Activated CD4-positive, alpha-beta T cell treated with anti-CD3 and anti-CD28 coated beads, Interleukin-2, Interleukin-4, amounts not matched to agents 100 ng/mL and 50 ng/mL, durations not matched to agents 16 hours and 8 hours (primary cell): ENCODE measurements around the gene ATOX1.
"Not testable (repeated sequence)": the region's sequence is repeated elsewhere in the genome, so short reads cannot be mapped to it uniquely, and the experiment has no call there.

Experiments
- DNase-seq: peaks from one replicate; pipeline ENCODE4 v3.0.0-alpha.2; 2020; ENCODE audit warnings: low spot score

Gene ATOX1, protein sequence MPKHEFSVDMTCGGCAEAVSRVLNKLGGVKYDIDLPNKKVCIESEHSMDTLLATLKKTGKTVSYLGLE

DNA sequence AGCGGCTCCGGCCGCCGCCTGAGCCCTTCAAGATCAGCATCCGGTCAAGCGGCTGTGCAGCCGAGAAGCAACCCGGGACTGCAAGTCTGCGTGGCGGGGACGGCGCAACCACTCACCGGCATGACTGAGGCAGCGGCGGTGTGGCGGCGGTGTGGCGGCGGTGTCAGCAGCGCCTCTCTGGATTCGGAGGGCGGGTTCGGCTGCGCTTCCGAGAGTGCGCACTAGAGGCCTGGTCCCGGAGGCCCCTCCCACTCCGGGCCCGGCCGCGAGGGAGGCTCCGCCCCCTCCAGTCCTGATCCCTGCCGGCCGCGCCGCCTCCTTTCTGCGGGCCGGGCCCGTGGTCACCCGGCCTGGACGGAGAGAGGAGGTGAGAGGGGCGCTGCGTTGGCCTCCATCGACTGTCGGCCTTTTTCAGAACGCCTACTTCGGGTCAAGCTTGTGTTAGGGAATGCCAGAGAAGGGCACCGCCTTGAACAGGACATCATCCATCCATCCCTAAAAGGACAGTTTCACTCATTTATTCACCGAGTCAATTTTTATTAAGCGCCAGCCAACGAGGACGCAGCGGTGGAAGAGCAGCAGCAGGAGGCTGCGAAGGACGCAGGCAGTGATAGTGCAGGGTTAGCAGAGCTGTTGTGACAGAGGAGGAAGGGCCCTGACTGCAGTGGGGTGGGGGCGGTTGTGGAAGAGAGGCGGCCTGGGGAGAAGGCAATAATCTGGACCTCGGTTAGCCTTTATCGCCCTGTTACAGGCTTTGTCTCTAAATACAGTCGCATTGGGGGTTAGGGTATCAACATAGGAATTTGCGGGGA is at the start of gene ATOX1:
Gene ATOX1 (minus strand): TSS at position 202 of the 812 bp plus-strand sequence. CDS start 80 bp downstream, at position 122.
- peak; percentile 93 for DNase-seq

DNA sequence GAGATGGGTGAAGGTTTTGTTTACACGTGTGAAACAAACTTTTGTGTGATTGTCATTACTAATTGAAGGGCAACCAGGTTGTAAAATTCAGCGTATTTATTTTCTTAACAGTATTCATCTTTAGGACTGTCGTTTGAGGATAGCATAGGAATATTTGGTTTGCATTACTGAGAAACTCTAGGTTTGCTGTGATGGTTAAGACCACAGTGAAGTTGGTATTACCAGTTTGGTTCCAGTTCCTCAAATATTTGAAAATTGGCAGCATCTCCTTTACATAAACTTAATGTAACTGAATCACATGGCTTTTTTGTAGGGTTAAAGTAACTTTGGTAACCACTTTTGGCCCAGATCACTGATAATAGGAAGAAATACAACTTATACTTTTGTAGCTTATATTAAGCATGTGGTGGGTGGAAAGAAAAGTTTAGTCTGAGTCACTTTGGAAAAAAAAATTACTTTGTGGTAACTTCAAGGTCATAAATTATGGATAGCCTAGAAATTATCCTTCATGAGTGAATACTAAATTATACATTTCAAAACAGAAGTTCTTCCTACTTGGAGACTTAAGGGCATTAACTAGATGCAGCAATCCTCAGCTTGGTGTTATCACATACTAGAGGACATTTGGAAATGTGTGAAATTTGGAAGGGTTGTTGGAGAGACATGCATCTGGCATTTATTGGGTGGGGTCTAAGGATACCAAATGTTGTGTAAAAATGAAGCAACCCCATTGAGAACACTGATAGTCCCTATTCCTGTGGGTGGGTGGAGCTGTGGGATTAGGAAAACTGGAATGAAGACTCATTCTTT is 47.2 kb upstream of the ATOX1 start:
- no peak for DNase-seq

DNA sequence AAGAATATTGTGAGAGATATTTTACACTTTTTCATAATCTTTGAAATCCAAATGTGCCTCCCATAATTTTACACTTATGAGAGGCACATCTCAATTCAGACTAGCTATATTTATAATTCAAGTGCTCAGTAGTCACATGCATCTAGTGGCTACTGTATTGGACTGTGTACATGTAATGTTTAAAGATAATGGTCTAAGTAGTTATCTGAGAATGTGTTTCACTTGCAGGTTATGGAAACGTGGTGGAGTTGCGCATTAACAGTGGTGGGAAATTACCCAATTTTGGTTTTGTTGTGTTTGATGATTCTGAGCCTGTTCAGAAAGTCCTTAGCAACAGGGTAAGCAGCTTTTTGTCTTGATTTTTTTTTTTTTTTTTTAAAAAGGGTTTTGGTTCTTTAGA is 42.1 kb upstream of the ATOX1 start:
- no peak for DNase-seq

DNA sequence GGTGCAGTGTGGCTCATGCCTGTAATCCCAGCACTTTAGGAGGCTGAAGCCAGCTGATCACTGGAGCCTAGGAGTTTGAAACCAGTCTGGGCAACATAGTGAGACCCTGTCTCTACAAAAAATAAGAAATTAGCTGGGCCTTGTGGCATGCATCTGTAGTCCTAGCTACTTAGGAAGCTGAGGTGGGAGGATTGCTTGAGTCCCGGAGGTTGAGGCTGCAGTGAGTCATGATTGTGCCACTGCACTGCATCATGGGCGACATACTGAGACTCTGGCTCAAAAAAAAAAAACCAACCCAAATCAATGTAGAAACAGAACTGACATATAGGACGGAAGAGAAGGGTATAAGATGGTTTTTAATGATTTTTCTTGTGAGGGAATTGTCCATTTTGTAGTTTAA is 41.0 kb upstream of the ATOX1 start:
- no peak for DNase-seq

DNA sequence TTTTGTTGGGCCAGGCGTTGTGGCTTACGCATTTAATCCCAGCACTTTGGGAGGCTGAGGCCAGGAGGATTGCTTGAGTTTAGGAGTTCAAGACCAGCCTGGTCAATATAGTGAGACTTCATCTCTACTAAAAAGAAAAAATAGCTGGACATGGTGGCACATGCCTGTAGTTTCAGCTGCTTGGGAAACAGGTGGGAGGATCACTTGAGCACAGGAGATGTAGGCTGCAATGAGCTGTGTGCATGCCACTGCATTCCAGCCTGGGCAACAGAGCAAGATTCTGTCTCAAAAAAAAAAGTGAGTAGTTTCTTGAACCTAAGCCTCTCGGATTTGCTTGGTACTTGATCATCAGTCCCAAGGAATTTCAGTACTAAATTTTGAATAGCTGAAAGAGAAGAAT is 40.2 kb upstream of the ATOX1 start:
- DNase-seq, result no peak

DNA sequence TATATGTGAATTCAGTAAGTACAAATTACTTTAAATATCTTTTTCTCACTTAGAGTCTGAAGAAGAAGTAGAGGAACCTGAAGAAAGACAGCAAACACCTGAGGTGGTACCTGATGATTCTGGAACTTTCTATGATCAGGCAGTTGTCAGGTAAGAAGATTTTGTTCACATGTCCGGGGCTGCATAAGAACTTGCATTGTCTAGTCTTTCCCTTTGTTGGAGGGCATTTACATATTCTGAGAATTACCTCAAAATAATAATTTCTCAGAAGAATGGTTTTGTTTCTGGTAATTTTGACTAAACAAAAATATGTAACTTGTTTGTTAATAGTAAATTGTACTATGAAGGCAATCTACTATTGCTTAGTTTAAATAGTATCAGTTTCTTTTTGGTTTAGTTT is 37.0 kb upstream of the ATOX1 start:
- no peak for DNase-seq

DNA sequence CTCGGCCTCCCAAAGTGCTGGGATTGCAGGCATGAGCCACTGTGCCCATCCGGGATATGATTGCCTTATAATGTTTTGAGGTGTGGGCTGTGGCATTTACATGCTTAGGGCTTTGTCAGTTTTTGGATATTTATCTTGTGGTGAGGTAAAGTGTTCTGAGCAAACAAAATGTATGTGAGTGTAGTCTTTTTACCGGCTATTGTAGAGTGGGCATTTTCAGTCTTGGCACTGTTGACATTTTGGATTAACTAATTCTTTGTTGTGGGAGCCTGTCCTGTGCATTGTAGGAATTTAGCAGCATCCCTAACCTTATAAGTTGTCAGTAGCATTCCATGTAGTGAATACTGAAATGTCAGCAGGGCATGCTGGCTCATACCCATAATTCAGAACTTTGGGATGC is 34.9 kb upstream of the ATOX1 start:
- no peak for DNase-seq

DNA sequence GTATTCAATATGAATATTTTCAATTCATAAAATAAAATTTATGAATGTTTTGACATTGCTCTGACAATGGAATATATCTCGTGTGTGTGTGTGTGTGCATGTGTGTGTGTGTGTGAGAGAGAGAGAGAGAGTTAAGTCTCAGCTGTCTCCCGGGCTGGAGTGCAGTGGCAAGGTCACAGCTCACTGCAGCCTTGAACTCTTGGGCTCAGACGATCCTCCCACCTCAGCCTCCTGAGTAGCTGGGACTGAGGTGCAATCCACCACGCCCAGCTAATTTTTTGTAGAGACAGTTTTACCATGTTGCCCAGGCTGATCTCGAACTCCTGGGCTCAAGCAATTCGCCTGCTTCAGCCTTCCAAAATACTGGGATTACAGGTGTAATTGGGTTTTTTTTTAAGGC is 29.4 kb upstream of the ATOX1 start:
- DNase-seq, result no peak

DNA sequence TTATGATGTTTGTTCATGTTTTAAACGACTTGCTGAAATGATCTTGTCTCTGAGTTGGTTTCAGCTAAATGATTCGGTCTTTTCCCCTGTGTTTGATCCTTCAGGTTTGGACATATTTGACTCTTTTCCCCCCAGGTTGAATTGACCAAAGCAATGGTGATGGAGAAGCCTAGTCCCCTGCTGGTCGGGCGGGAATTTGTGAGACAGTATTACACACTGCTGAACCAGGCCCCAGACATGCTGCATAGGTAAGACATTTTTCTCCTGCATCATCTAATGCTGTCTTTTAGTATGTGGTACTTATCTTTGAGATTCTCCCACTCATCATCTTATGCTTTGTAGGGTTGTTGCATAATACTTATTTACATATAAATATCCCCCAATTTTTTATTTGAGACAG is 28.0 kb upstream of the ATOX1 start:
- DNase-seq, result no peak

DNA sequence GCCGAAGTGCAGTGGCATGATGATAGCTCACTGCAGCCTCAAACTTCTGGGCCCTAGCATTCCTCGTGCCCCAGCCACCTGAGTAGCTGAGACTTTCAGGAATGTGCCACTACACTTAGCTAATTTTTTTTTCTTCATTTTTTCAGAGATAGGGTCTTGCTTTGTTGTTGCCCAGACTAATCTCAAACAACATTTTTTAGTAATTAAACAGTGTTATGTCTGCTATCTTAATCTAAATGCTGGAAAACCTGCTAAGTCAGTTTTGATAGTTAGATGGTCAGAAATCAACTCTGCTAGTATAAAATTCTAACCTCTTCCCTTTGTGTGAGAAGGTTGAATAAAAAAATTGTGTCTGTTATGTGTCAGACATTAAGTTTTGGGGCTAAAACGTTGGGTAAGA is 25.7 kb upstream of the ATOX1 start:
- DNase-seq, result no peak

DNA sequence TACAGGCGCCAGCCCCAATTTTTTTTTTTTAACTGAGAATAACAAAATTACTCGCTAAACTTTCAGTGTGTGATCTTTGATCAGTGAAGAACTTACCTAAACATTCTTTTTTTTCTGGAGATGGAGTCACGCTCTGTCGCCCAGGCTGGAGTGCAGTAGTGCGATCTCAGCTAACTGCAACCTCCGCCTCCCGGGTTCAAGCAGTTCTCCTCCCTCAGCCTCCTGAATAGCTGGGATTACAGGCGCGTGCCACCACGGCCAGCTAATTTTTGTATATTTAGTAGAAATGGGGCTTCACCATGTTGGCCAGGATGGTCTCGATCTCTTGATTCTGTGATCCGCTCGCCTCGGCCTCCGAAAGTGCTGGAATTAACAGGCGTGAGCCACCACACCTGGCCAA is 25.2 kb upstream of the ATOX1 start:
- not testable (repeated sequence) for DNase-seq

DNA sequence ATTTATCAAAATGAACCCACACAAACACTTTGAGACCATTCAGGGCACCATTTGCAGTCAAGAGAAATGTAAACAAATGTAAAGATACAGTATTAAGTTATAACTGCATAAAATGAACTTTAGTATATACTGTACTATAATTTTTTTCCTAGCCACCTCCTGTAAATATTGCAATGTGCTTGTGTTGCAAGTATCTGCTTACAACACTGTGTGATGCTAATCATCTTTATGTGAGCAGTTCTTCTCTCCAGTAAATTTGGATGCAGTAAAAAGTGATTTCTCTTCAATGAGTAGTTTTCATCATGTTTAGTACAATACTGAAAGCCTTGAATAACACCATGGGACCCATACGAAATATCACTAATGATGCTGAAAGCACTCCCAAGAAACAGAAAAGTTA is 22.8 kb upstream of the ATOX1 start:
- no peak for DNase-seq

DNA sequence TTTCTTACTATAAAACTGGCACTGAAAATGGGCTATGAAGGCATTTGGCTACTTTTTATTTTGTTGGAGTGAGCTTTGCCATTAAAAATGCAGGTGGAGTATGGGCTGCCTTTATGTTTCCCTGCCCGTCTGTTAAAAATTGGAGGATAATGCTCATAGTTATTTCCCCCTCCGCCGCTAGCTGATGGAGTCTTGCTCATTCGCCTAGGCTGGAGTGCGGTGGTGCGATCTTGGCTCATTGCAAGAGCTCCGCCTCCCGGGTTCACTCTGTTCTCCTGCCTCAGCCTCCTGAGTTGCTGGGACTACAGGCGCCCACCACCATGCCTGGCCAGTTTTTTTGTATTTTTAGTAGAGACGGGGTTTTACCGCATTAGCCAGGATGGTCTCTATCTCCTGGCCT is 21.9 kb upstream of the ATOX1 start:
- DNase-seq, result no peak

DNA sequence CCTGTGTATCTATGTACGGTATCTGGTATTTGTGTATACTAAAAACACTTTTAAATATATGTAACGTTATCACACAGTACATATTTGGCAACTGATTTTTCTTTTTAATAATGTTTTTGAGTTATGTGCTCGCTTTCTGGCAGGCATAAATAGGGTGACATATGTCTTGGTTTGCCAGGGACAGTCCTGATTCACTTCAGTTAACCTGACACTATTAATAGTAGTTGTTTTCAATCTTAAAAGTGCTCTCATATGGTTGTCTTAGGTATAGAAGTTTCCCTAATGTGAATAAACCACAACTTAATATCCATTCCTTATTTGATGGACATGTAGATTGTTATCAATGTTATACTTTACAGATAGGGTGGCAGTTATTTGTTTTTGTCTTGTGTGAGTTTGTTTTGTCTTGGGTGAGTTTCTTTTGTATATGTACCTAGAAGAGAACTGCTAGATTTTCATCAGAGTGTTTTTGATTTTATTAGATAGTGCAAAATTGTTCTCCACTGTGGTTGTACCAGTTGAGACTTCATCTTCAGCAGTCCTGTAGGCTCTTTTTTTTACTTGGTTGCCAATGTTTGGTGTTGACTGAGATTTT is 21.2 kb upstream of the ATOX1 start:
- no peak for DNase-seq

DNA sequence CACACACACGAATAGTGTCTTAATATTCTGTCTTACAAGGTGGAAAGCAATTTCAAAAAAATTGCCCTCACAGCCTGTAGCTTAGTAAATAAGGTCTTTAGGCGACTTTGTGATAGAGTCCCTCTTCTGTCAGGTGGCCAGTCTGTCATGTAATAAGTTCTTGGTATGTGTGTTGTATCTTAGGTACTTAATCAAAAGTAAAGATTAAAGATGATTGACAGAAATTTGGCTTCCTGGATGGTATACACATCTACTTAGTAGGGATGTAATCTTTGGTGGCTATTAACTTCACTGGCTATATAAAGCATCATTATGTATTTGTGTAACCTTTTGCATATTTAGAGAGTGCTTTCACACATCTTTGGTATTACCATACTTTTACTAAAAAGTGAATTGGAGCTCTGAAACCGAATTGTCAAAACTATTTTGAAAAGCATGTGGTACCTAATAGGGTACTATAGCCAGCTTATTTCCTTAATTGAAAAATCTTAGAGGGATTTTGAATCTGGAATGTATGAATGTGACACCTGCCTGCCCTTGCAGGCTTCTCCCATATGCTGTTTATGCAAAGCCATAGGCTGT is 16.7 kb upstream of the ATOX1 start:
- DNase-seq, result no peak

DNA sequence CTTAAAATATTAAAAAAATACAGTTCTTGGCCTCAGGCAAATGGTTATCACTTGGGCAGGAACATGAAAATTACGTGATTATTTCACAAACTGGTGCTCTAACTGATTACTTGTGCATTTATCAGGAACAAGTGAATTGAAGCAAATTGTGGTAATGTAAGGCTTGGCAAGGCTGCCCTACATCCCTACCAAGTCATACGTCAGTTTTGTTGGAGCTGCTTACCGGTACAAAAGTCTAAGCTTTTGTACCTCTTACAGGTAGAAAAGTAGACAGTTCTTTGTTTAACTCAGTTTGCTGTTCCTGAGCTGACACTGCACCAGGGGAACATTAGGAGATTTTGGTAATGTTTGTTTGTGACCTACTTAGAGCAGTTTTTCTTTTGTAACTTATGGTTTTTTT is 15.5 kb upstream of the ATOX1 start:
- no peak for DNase-seq

DNA sequence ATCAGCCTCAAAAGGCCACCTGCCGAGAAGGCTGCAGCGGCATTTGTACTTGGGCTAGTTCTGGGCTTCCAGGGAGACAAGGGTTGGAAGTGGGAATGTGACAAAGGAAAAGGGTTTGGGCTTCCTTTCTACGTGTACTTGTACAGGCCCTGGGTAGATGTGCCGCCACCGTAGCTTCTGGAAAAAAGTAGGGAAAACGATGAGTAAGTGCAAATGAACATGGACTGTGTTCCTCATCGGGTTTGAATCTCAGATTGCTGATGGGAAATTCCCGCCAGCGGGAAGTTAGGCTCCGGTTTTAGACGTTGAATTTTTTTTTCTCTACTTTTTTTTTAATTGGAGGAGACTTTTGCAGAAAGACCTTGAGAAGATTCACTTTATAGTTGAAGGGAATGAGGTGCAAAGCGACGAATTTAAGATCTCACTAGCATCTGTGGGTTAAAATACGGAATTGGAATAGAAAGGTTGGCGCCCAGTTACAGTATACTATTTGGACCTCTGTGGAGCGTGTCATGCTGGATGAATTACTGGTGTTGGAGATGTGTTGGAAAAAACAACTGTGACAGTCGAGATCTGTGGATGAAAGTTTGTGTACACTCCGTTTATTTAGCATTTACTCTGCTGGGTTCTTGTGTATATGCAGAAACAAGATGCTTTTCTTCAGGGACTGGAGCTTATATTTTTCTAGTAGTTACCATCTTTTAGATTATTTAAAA is 14.6 kb upstream of the ATOX1 start:
- no peak for DNase-seq

DNA sequence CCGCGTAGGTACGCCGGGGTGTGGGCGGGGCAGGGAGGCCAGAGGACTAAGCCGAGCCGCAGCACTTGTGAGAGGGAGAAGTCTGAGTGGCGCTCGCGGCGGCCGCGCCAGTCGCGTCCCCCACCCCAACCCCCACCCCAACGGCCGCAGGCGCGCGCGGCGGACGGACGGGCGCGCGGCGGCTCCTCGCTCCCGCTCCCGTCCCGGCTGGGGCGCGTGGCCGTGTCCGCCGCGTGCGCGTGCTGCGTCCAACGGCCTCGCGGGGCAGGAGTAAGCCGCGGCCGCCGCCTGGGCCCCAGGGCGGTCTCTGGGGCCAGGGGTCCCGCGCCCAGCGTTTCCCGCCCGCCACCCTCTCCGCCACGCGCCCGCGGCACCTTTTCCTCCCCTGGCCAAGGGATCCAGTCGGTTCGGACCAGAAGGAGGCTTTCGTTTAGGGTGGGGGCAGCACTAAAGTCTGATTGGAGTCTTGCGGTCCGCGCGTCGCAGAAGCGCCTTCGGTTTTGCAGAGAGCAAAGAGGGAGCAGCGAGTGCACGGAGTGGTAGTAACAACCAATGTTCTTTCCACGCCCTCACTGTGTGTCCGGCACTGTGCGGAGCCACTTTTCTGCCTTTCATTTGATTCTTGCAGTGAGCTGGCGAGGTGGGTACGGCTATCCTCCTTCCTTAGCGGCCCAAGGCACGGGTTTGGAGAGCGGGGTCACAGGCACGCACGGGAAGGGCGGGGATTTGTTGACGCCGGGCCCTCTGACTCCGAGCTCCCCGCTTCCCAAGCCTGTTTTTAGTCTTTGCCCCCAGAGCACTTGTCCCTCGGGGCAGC is 13.8 kb upstream of the ATOX1 start:
- DNase-seq, result peak; percentile 35

DNA sequence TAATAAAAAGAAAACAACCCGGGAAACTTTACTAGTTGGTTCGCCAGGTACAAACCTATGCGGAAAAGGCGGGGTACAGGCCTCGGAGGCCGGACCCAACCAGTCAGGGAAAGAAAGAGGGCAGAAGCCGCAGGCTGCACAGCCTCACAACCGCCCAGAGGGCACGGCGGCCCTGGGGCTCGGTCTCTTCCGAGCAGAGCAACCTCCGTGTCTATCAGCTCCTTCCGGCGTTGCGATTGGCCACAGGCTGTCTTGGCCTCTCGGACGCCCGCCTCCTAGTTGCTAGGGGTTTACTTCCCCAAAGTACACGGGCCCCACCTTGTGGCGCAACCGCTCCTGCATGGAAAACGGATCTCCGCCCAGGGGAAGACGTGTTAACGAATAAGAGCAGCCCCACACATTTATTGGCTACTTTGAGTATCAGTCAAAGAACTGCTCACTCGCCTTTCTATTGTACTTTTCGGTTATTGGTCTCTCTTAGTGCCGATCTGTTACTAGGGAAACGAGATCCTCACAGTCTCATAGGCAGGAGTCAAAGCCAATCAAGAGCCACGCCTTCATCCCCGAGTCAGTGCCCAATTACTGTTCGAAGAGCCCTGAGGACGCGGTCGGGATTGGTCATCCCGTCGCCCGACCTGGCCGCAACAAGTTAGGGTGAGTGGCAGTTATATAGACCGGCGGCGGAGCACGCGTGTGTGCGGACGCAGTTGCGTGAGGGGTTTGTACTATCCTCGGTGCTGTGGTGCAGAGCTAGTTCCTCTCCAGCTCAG is 13.0 kb upstream of the ATOX1 start, which contains the start of gene G3BP1:
Gene G3BP1 (plus strand): TSS at position 696 of the 770 bp plus-strand sequence. CDS start 14,667 bp downstream, outside the sequence.
- DNase-seq, result peak; percentile 100
